Ovary (tissue), 3 donors: ENCODE data around the gene CTPS1.

ENCODE experiments used
- POLR2A ChIP-seq: fragments of 450-650 bp; IDR thresholded peaks from one replicate; pipeline ENCODE4 v1.6.1; 2017; ENCODE audit warnings: antibody characterized with exemption, mild to moderate bottlenecking, moderate library complexity
- TF ChIP-seq, protein P1 (sequence below), 3 donors: fragments of 450-650 bp in 2 of 3; fragments of 200-600 bp in 1 of 3; IDR thresholded peaks; one replicate each; pipeline versions ENCODE4 v1.5.1 to v1.8.0; 2016 to 2022; ENCODE audit warnings: antibody characterized with exemption in 3 of 3, mild to moderate bottlenecking in 1 of 3
- donor health status: DM: no; HTN: no; CAD: no.

DNA sequence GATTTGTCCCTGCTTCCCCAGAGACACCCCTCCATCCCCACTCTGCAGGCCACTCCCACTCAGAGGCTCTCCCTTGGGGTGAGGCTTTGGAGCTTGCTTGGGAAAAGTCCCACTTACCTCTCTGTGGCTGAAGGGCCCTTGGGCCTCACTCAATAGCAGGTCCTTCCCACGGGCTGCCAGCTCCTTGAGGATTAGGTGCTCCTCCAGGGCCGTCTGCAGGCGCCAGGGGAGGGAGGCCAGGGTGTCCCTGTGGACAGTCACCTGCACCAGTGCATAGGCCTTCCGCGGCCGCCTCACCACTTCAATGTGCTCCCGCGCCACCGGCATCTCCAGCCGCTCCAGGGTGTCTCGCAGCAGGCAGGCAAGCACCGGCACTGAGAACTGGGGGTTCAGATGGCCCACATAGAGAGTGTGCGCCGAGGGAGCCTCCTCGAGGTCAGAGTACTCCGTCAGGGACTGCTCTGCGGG lies 40.6 kb downstream of the CTPS1 start:
- TF ChIP-seq, protein P1, sequence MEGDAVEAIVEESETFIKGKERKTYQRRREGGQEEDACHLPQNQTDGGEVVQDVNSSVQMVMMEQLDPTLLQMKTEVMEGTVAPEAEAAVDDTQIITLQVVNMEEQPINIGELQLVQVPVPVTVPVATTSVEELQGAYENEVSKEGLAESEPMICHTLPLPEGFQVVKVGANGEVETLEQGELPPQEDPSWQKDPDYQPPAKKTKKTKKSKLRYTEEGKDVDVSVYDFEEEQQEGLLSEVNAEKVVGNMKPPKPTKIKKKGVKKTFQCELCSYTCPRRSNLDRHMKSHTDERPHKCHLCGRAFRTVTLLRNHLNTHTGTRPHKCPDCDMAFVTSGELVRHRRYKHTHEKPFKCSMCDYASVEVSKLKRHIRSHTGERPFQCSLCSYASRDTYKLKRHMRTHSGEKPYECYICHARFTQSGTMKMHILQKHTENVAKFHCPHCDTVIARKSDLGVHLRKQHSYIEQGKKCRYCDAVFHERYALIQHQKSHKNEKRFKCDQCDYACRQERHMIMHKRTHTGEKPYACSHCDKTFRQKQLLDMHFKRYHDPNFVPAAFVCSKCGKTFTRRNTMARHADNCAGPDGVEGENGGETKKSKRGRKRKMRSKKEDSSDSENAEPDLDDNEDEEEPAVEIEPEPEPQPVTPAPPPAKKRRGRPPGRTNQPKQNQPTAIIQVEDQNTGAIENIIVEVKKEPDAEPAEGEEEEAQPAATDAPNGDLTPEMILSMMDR (IDR thresholded peaks at IDR 0.05), result no peak
- TF ChIP-seq POLR2A, result no peak
